H1 (cell line): Measurements from ENCODE around the gene PSMF1. TPM values are rescaled to one million over a fixed set of nuclear protein-coding genes. Genes with fewer than 3 reads are reported as not detected.
"Not testable (repeated sequence)": the region's sequence is repeated elsewhere in the genome, so short reads cannot be mapped to it uniquely, and the experiment has no call there.

Experiments used
- CTCF ChIA-PET: fragments of 300-600 bp; sonication (Branson Sonifier 250); formaldehyde crosslinking; loops from one replicate; lab custom pipeline; 2021; ENCODE audit not compliant: partially characterized antibody; lab: Charles Lee
- POLR2A ChIA-PET: fragments of 300-600 bp; sonication (Branson Sonifier 250); formaldehyde crosslinking; loops from one replicate; lab custom pipeline; 2021; ENCODE audit warnings: inconsistent platforms; ENCODE audit not compliant: partially characterized antibody; lab: Charles Lee
- DNase-seq, 2 experiments: peaks; one replicate each; pipeline versions ENCODE4 v3.0.0 to v3.0.0-alpha.2; 2010 to 2022; ENCODE audit warnings: low spot score in 2 of 2, low read depth in 1 of 2, mixed read lengths in 1 of 2
- FAIRE-seq: peaks from 2 replicates; lab custom pipeline; 2011; peaks lifted over from hg19 to GRCh38; lab: Jason Lieb, UNC
- H2AFZ ChIP-seq: 2 replicates; pipeline ENCODE4 v1.8.1; 2012; ENCODE audit warnings: low read length, inconsistent platforms
- H2AK5ac ChIP-seq: 2 replicates; pipeline ENCODE4 v1.6.1; 2013; ENCODE audit warnings: low read depth, low read length
- H2BK120ac ChIP-seq: replicated peaks from 2 replicates; pipeline ENCODE3; 2013; ENCODE audit warnings: low read depth, low read length, inconsistent platforms
- H2BK12ac ChIP-seq: 2 replicates; pipeline ENCODE4 v1.6.1; 2013; ENCODE audit warnings: low read depth, low read length
- H2BK15ac ChIP-seq: 2 replicates; pipeline ENCODE4 v1.6.1; 2013; ENCODE audit warnings: low read length
- H2BK20ac ChIP-seq: 2 replicates; pipeline ENCODE4 v1.6.1; 2013; ENCODE audit warnings: low read length
- H2BK5ac ChIP-seq: 2 replicates; pipeline ENCODE4 v1.6.1; 2013; ENCODE audit warnings: low read depth, low read length
- H3K14ac ChIP-seq: 2 replicates; pipeline ENCODE4 v1.6.1; 2013; ENCODE audit warnings: inconsistent platforms; ENCODE audit not compliant: insufficient read length
- H3K18ac ChIP-seq: 2 replicates; pipeline ENCODE4 v1.6.1; 2013; ENCODE audit warnings: low read length; ENCODE audit errors: extremely low read depth
- H3K23ac ChIP-seq: 2 replicates; pipeline ENCODE4 v1.6.1; 2013; ENCODE audit warnings: inconsistent platforms; ENCODE audit not compliant: insufficient read length
- H3K23me2 ChIP-seq: 2 replicates; pipeline ENCODE4 v1.6.1; 2013; ENCODE audit warnings: low read depth, low read length
- H3K27ac ChIP-seq: 2 replicates; pipeline ENCODE4 v1.6.1; 2011; ENCODE audit warnings: low read depth, low read length, inconsistent platforms
- H3K27me3 ChIP-seq, 4 experiments: replicated peaks in 1 of 4; 1 replicate in 1 of 4; 2 replicates in 3 of 4; pipeline versions ENCODE4 v1.6.1 to v1.8.1; 2011 to 2013; ENCODE audit warnings: low read length in 3 of 4, mild to moderate bottlenecking in 3 of 4, inconsistent platforms in 2 of 4, mixed read lengths in 2 of 4, moderate library complexity in 1 of 4; ENCODE audit not compliant: control insufficient read depth in 3 of 4, insufficient read depth in 3 of 4; ENCODE audit errors: extremely low read depth in 1 of 4
- H3K36me3 ChIP-seq, 4 experiments: 2 replicates each; pipeline versions ENCODE4 v1.6.1 to v1.8.1; 2011 to 2013; ENCODE audit warnings: mild to moderate bottlenecking in 4 of 4, low read length in 3 of 4, moderate library complexity in 2 of 4, control low read depth in 1 of 4, inconsistent platforms in 1 of 4; ENCODE audit not compliant: insufficient read depth in 4 of 4, control insufficient read depth in 2 of 4
- H3K4ac ChIP-seq: replicated peaks from 2 replicates; pipeline ENCODE3; 2013; ENCODE audit warnings: low read length, low read depth, mixed read lengths, inconsistent platforms; ENCODE audit not compliant: insufficient read length
- H3K4me1 ChIP-seq, 4 experiments: replicated peaks in 1 of 4; 1 replicate in 1 of 4; 2 replicates in 3 of 4; pipeline versions ENCODE4 v1.6.1 to v1.8.1; 2011 to 2013; ENCODE audit warnings: low read length in 3 of 4, inconsistent platforms in 2 of 4, mixed read lengths in 1 of 4; ENCODE audit not compliant: insufficient read depth in 4 of 4, control insufficient read depth in 3 of 4
- H3K4me2 ChIP-seq, 2 experiments: 2 replicates each; pipeline versions ENCODE4 v1.6.1 to v1.8.1; 2011 to 2013; ENCODE audit warnings: low read depth in 2 of 2, low read length in 2 of 2, control low read depth in 1 of 2, inconsistent platforms in 1 of 2, mild to moderate bottlenecking in 1 of 2; ENCODE audit not compliant: insufficient read depth in 1 of 2
- H3K4me3 ChIP-seq, 4 experiments: fragments of 200-600, 300-600 bp in 1 of 4; sonication (generic), shearing (Covaris generic), sonication (Bioruptor Twin) in 1 of 4; 2 replicates each; pipeline versions ENCODE4 v1.5.1 to v1.8.1; 2011 to 2016; ENCODE audit warnings: low read length in 4 of 4, low read depth in 3 of 4, control low read depth in 2 of 4, inconsistent platforms in 2 of 4, mild to moderate bottlenecking in 2 of 4, mixed read lengths in 1 of 4, moderate library complexity in 1 of 4; ENCODE audit not compliant: insufficient read depth in 2 of 4; ENCODE audit errors: extremely low read depth in 1 of 4
- H3K56ac ChIP-seq: replicated peaks from 2 replicates; pipeline ENCODE3; 2013; ENCODE audit warnings: low read depth, mild to moderate bottlenecking, mixed read lengths, low read length, inconsistent platforms; ENCODE audit not compliant: insufficient read length
- H3K79me1 ChIP-seq: 2 replicates; pipeline ENCODE4 v1.6.1; 2013; ENCODE audit warnings: low read depth, low read length, control low read depth
- H3K79me2 ChIP-seq, 2 experiments: 2 replicates each; pipeline versions ENCODE4 v1.6.1 to v1.8.1; 2012 to 2013; ENCODE audit warnings: low read length in 2 of 2, mild to moderate bottlenecking in 2 of 2, inconsistent platforms in 1 of 2; ENCODE audit not compliant: insufficient read depth in 2 of 2, control insufficient read depth in 1 of 2
- H3K9ac ChIP-seq, 4 experiments: replicated peaks in 1 of 4; 1 replicate in 1 of 4; 2 replicates in 3 of 4; pipeline versions ENCODE4 v1.6.1 to v1.8.1; 2011 to 2013; ENCODE audit warnings: low read depth in 3 of 4, low read length in 3 of 4, control low read depth in 2 of 4, mild to moderate bottlenecking in 2 of 4, moderate library complexity in 2 of 4, inconsistent platforms in 1 of 4; ENCODE audit errors: extremely low read depth in 1 of 4
- H3K9me3 ChIP-seq, 2 experiments: 2 replicates each; pipeline versions ENCODE4 v1.6.1 to v1.8.1; 2012 to 2013; ENCODE audit warnings: mild to moderate bottlenecking in 2 of 2, moderate library complexity in 2 of 2, control low read depth in 1 of 2, inconsistent platforms in 1 of 2, low read depth in 1 of 2, low read length in 1 of 2, mixed read lengths in 1 of 2; ENCODE audit not compliant: insufficient read depth in 2 of 2
- H4K20me1 ChIP-seq, 2 experiments: replicated peaks in 1 of 2; 2 replicates each; pipeline versions ENCODE3 to v1.8.1; 2011 to 2013; ENCODE audit warnings: inconsistent platforms in 2 of 2, low read length in 2 of 2, mild to moderate bottlenecking in 1 of 2; ENCODE audit not compliant: insufficient read depth in 2 of 2, control insufficient read depth in 1 of 2
- H4K5ac ChIP-seq: 2 replicates; pipeline ENCODE4 v1.6.1; 2013; ENCODE audit warnings: low read length, low read depth, mixed read lengths, inconsistent platforms; ENCODE audit not compliant: insufficient read length
- H4K8ac ChIP-seq: 2 replicates; pipeline ENCODE4 v1.8.0; 2013; ENCODE audit warnings: mild to moderate bottlenecking, moderate library complexity, low read length, inconsistent platforms; ENCODE audit not compliant: insufficient read depth; ENCODE audit errors: extremely low read depth
- H4K91ac ChIP-seq: replicated peaks from 2 replicates; pipeline ENCODE3; 2013; ENCODE audit warnings: low read length, mixed read lengths, inconsistent platforms; ENCODE audit not compliant: insufficient read length
- WGBS, 2 experiments: shearing (Covaris generic) in 1 of 2; methylation state at CpG; one replicate each; pipeline versions ENCODE4 v1.1.6 to v1.1.7; 2013 to 2015; ENCODE audit warnings: low lambda C conversion rate in 2 of 2, mixed read lengths in 2 of 2, inconsistent platforms in 1 of 2, low coverage in 1 of 2, missing lambda C conversion rate in 1 of 2; ENCODE audit not compliant: insufficient replicate concordance in 2 of 2, insufficient coverage in 1 of 2, insufficient read length in 1 of 2; ENCODE audit errors: extremely low coverage in 1 of 2, missing lambda C conversion rate in 1 of 2; 5-methylcytosine and 5-hydroxymethylcytosine counted together
- polyA plus RNA-seq, 7 experiments: library from polyadenylated mRNA; depleted of rRNA in 3 of 7; stranded (reverse) in 5 of 7; unstranded in 2 of 7; fragments of >200 nt in 5 of 7; fragments of 200-250 nt in 2 of 7; gene quantifications; 1 replicate in 5 of 7; 2 replicates in 1 of 7; 4 replicates in 1 of 7; pipeline versions ENCODE4 v1.2.1 to v1.2.3, GENCODE V29; 2011 to 2013; ENCODE audit warnings: missing spikeins in 2 of 7, mixed read lengths in 2 of 7
- total RNA-seq: library from RNA; stranded (reverse); fragmentation: NEBNext Ultra II Directional; extraction: Animal tissue kit (Norgen Biotek cat#: 25700); gene quantifications from 2 replicates; pipeline ENCODE4 v1.2.1, GENCODE V29; 2021

Gene PSMF1
- total and polyA plus RNA-seq, 2 of the 8 experiments (the other 6 are each of a cell fraction or from before 2014, with no cell fraction given), result 106 to 159 TPM

- H3K27ac ChIP-seq, H2BK5ac ChIP-seq, H3K4me2 ChIP-seq, H2AFZ ChIP-seq, H3K36me3 ChIP-seq, H3K9ac ChIP-seq, H3K27me3 ChIP-seq, H3K14ac ChIP-seq, H3K23ac ChIP-seq, H3K4ac ChIP-seq, H2BK12ac ChIP-seq, H3K23me2 ChIP-seq, H4K5ac ChIP-seq, DNase-seq, H2BK20ac ChIP-seq, H4K8ac ChIP-seq, H4K20me1 ChIP-seq, H3K79me2 ChIP-seq, H3K56ac ChIP-seq, H2AK5ac ChIP-seq, H3K18ac ChIP-seq, H4K91ac ChIP-seq, FAIRE-seq, H2BK120ac ChIP-seq, H3K9me3 ChIP-seq, H3K79me1 ChIP-seq, H2BK15ac ChIP-seq, H3K4me3 ChIP-seq: not testable (repeated sequence)
- ChIA-PET POLR2A (interaction anchor here (1.2 to 1.3 kb wide), 2 partner anchors 9 to 21 kb away, joined by 4 read pairs; no protein-coding TSS in a partner anchor), CTCF (interaction anchor here (0.6 to 1.1 kb wide), 2 partner anchors 22 to 163 kb away, joined by 3 read pairs; no protein-coding TSS in a partner anchor)
- peaks cover 0 to 10% (median 0%) of the 10 kb centered on the region in 4 experiments; a peak in 3 of 7 replicates for H3K4me1 ChIP-seq
- 85% methylated on average over 19 of the region's 19 CpGs; no CpG with 5 or more reads in 1 of the 2 experiments for WGBS, 2 experiments
These were observed 98.4 kb downstream of the PSMF1 start for GRCh38 chr20:1216527-1217427.

Other genes starting within 250 kb of the PSMF1 start
- 0.06 and 0.07 TPM in 2 replicates for gene ANGPT4, start 202.3 kb upstream of the PSMF1 start, total RNA-seq
- gene ANGPT4, start 202.3 kb upstream of the PSMF1 start, polyA plus RNA-seq (2011; rRNA removed), result 0.25 and 0.33 TPM in 2 replicates
- 5.1 and 6.4 TPM in 2 replicates for gene RSPO4, start 116.3 kb upstream of the PSMF1 start, total RNA-seq
- 3.4 and 5.9 TPM in 2 replicates for gene RSPO4, start 116.3 kb upstream of the PSMF1 start, polyA plus RNA-seq (2011; rRNA removed)
- 2.8 and 4.0 TPM in 2 replicates for gene TMEM74B, start 66.4 kb downstream of the PSMF1 start, total RNA-seq
- gene TMEM74B, start 66.4 kb downstream of the PSMF1 start, polyA plus RNA-seq (2011; rRNA removed), result 6.4 and 7.8 TPM in 2 replicates
- not detected in 2 replicates for gene C20orf202, start 84.9 kb downstream of the PSMF1 start, total RNA-seq
- gene C20orf202, start 84.9 kb downstream of the PSMF1 start, polyA plus RNA-seq (2011; rRNA removed), result 0.11 and 0.12 TPM in 2 replicates
- 0.26 and 0.48 TPM in 2 replicates for gene RAD21L1, start 107.4 kb downstream of the PSMF1 start, total RNA-seq
- gene RAD21L1, start 107.4 kb downstream of the PSMF1 start, polyA plus RNA-seq (2011; rRNA removed), result 0.06 TPM in 1 of 2 replicates, not detected in the other
- gene SNPH, start 147.7 kb downstream of the PSMF1 start, total RNA-seq, result 4.0 and 4.9 TPM in 2 replicates
- 0.98 and 1.5 TPM in 2 replicates for gene SNPH, start 147.7 kb downstream of the PSMF1 start, polyA plus RNA-seq (2011; rRNA removed)
- gene SDCBP2, start 210.5 kb downstream of the PSMF1 start, total RNA-seq, result 3.6 and 4.2 TPM in 2 replicates
- 5.9 and 6.7 TPM in 2 replicates for gene SDCBP2, start 210.5 kb downstream of the PSMF1 start, polyA plus RNA-seq (2011; rRNA removed)